ENCODE data around the gene CRYBB3. TPM values are rescaled to one million over a fixed set of nuclear protein-coding genes. Genes with fewer than 3 reads are reported as not detected.

CRYBB3 gene
- total and polyA plus RNA-seq, 2 donors (not counting 3 experiments of a cell fraction or from before 2014, with no cell fraction given): 0.59 to 1.2 TPM

DNA sequence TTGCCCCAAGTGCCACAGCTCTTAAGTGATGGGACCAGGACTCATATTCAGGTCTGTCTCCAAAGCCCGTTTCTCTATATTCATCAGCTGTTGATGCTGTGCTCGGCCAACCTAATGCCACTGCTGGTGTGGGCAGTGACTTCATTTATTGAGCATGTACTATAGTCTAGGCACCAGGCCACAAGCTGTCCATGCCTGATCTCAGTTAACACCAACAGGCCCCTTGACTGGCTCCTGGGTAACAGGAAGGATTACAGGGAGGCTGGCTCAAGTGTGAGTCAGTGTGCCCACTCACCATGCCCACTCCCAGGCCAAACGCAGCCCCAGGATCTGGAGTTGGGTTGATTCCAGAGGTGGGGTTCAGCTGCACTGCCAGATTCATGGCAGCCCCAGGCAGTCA, 11.1 kb downstream of the CRYBB3 start:
- dilution Hi-C loops (cut with MboI; ENCODE audit: extremely low pct_ligation_motif_present, low sequenced_read_pairs): no loop called here
- no peak for TF ChIP-seq MYC (IDR thresholded peaks at IDR 0.05; ENCODE audit: low read depth, low read length)
- TF ChIP-seq JUN (IDR thresholded peaks at IDR 0.05; ENCODE audit: borderline replicate concordance, insufficient read depth, insufficient read length, low read depth): no peak

DNA sequence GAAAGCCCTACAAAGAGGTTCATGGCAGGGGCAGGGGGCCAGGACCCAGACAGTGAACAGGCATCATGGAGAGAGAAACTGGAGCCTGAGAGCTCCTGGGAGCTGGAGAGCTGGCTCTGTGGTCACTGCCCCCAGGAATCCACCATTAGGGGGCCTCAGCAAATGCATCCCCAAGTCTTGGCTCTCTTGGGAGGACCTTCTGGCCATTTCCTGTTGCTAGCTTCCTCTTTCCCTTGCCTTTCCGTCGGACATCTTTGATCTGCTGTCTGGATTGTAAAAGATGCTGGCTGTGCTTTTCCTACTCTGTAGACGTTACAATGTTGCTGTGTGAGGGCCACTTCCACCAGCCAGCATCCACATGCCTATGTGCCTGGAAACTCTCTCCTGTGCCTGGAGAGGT, 12.7 kb downstream of the CRYBB3 start:
- POLR2A ChIA-PET: no interaction called here
- no peak overlapping the region for H2AFZ ChIP-seq (ENCODE audit: low read depth, low read length)
- H3K79me2 ChIP-seq (ENCODE audit: control insufficient read depth, insufficient read depth, low read length): no peaks in the 10 kb centered on the region
- dilution Hi-C loops (cut with MboI; ENCODE audit: extremely low pct_ligation_motif_present, low sequenced_read_pairs) (no loop called here), intact Hi-C loops (cut with micrococcal nuclease) (no loop called here)
- no peaks in the 10 kb centered on the region for H4K20me1 ChIP-seq (replicated peaks; ENCODE audit: control insufficient read depth, extremely low read depth, insufficient read depth, low read length)
- CTCF ChIA-PET: interaction anchor here (0.6 to 3.6 kb wide), 4 partner anchors 10 to 1380 kb away, joined by 3 to 20 read pairs (median 4); no protein-coding TSS in a partner anchor
- H3K4me1 ChIP-seq (ENCODE audit: control insufficient read depth, extremely low read depth, insufficient read depth, low read length): no peaks in the 10 kb centered on the region
- peaks cover 0 to 3% of the 10 kb centered on the region in 2 experiments for H3K27me3 ChIP-seq (ENCODE audit: control insufficient read depth in 2 of 2, insufficient read depth in 2 of 2, low read length in 2 of 2)
- no TSS peak for BruUV-seq (replicated peaks)
- DNase-seq (ENCODE audit: low read depth, low spot score): no peak
- H3K9ac ChIP-seq (replicated peaks; ENCODE audit: extremely low read depth, insufficient read depth, low read length): no peak overlapping the region
- FAIRE-seq: no peak
- no peaks in the 10 kb centered on the region for H3K9me3 ChIP-seq (replicated peaks; ENCODE audit: control insufficient read depth, insufficient read depth, low read length)
- H3K27ac ChIP-seq (ENCODE audit: insufficient read depth, low read depth, low read length): no peak overlapping the region
- H3K9me1 ChIP-seq (replicated peaks; ENCODE audit: control insufficient read depth, extremely low read depth, insufficient read depth, low read length): no peaks in the 10 kb centered on the region
- no peaks in the 10 kb centered on the region for H3K36me3 ChIP-seq (ENCODE audit: control insufficient read depth in 2 of 2, extremely low read depth in 1 of 2, insufficient read depth in 2 of 2, low read length in 2 of 2)
- no peak for TF ChIP-seq FOS (IDR thresholded peaks at IDR 0.05; ENCODE audit: borderline replicate concordance, insufficient read depth, low read length)
- TF ChIP-seq, protein P1, sequence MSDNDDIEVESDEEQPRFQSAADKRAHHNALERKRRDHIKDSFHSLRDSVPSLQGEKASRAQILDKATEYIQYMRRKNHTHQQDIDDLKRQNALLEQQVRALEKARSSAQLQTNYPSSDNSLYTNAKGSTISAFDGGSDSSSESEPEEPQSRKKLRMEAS (IDR thresholded peaks at IDR 0.05; ENCODE audit: insufficient read depth, insufficient read length): no peak
- H3K4me2 ChIP-seq (ENCODE audit: insufficient read depth, low read length): no peak overlapping the region
- H3K4me3 ChIP-seq (replicated peaks in 1 of 3; ENCODE audit: insufficient read depth in 1 of 3, low read depth in 1 of 3, low read length in 3 of 3): no peak overlapping the region

More for the DNA sequence above, 11.1 kb downstream of the CRYBB3 start:
- no peak overlapping the region for H3K4me3 ChIP-seq (replicated peaks in 1 of 3; ENCODE audit: insufficient read depth in 1 of 3, low read depth in 1 of 3, low read length in 3 of 3)
- no peaks in the 10 kb centered on the region for H3K9me3 ChIP-seq (replicated peaks; ENCODE audit: control insufficient read depth, insufficient read depth, low read length)
- intact Hi-C loops (cut with micrococcal nuclease): no loop called here
- H3K27me3 ChIP-seq (ENCODE audit: control insufficient read depth in 2 of 2, insufficient read depth in 2 of 2, low read length in 2 of 2): no peaks in the 10 kb centered on the region
- H3K4me1 ChIP-seq (ENCODE audit: control insufficient read depth, extremely low read depth, insufficient read depth, low read length): no peaks in the 10 kb centered on the region
- POLR2A ChIA-PET: no interaction called here
- BruUV-seq (replicated peaks): no TSS peak
- H3K27ac ChIP-seq (ENCODE audit: insufficient read depth, low read depth, low read length): no peak overlapping the region
- FAIRE-seq: no peak
- H2AFZ ChIP-seq (ENCODE audit: low read depth, low read length): no peak overlapping the region
- H3K9me1 ChIP-seq (replicated peaks; ENCODE audit: control insufficient read depth, extremely low read depth, insufficient read depth, low read length): no peaks in the 10 kb centered on the region
- H3K36me3 ChIP-seq (ENCODE audit: control insufficient read depth in 2 of 2, extremely low read depth in 1 of 2, insufficient read depth in 2 of 2, low read length in 2 of 2): no peaks in the 10 kb centered on the region
- CTCF ChIA-PET: interaction anchor here (0.8 to 3.6 kb wide), 2 partner anchors 8 to 123 kb away, joined by 3 to 20 read pairs; no protein-coding TSS in a partner anchor
- no peaks in the 10 kb centered on the region for H4K20me1 ChIP-seq (replicated peaks; ENCODE audit: control insufficient read depth, extremely low read depth, insufficient read depth, low read length)
- DNase-seq (ENCODE audit: low read depth, low spot score): no peak
- no peak overlapping the region for H3K9ac ChIP-seq (replicated peaks; ENCODE audit: extremely low read depth, insufficient read depth, low read length)
- no peaks in the 10 kb centered on the region for H3K79me2 ChIP-seq (ENCODE audit: control insufficient read depth, insufficient read depth, low read length)
- no peak overlapping the region for H3K4me2 ChIP-seq (ENCODE audit: insufficient read depth, low read length)

Data from endothelial cell of umbilical vein (primary cell).